GM19351 (cell line): ENCODE results near the gene NCOA1.
"Not testable (repeated sequence)": the region's sequence is repeated elsewhere in the genome, so short reads cannot be mapped to it uniquely, and the experiment has no call there.

Experiments used
- ATAC-seq: cut with Tn5 transposase; IDR thresholded peaks from one replicate; pipeline ENCODE4 v1.9.1; 2021; ENCODE audit warnings: mild to moderate bottlenecking, moderate library complexity; ENCODE audit not compliant: unreplicated experiment

NCOA1 gene

GRCh38 chr2:24505534-24506275, 14.7 kb downstream of the NCOA1 start:
- ATAC-seq = no peak

GRCh38 chr2:24507549-24507948, 16.5 kb downstream of the NCOA1 start:
- no peak for ATAC-seq

GRCh38 chr2:24508878-24509277, 17.8 kb downstream of the NCOA1 start:
- peak; percentile 4 for ATAC-seq

GRCh38 chr2:24509425-24509824, 18.4 kb downstream of the NCOA1 start:
- peak; percentile 87 for ATAC-seq

GRCh38 chr2:24509840-24510239, 18.8 kb downstream of the NCOA1 start:
- peak; percentile 60 for ATAC-seq

- no peak for ATAC-seq
Measured at GRCh38 chr2:24510771-24511170, 19.7 kb downstream of the NCOA1 start.

GRCh38 chr2:24511198-24511597, 20.1 kb downstream of the NCOA1 start:
- no peak for ATAC-seq

GRCh38 chr2:24511894-24512293, 20.8 kb downstream of the NCOA1 start:
- ATAC-seq = no peak

GRCh38 chr2:24512404-24512803, 21.4 kb downstream of the NCOA1 start:
- ATAC-seq = no peak

- no peak for ATAC-seq
Measured at GRCh38 chr2:24512831-24513230, 21.8 kb downstream of the NCOA1 start.

- no peak for ATAC-seq
Measured at GRCh38 chr2:24513281-24514071, 22.4 kb downstream of the NCOA1 start.

- no peak for ATAC-seq
Measured at GRCh38 chr2:24514820-24515219, 23.8 kb downstream of the NCOA1 start.

- ATAC-seq = no peak
Measured at GRCh38 chr2:24515335-24515734, 24.3 kb downstream of the NCOA1 start.

GRCh38 chr2:24515831-24516230, 24.8 kb downstream of the NCOA1 start:
- no peak for ATAC-seq

- no peak for ATAC-seq
Measured at GRCh38 chr2:24517247-24517646, 26.2 kb downstream of the NCOA1 start.

GRCh38 chr2:24520175-24520574, 29.1 kb downstream of the NCOA1 start:
- no peak for ATAC-seq

- no peak for ATAC-seq
Measured at GRCh38 chr2:24521162-24521857, 30.3 kb downstream of the NCOA1 start.

- no peak for ATAC-seq
Measured at GRCh38 chr2:24521975-24522639, 31.1 kb downstream of the NCOA1 start.

- ATAC-seq = no peak
Measured at GRCh38 chr2:24527536-24527935, 36.5 kb downstream of the NCOA1 start.

GRCh38 chr2:24530796-24531195, 39.7 kb downstream of the NCOA1 start:
- ATAC-seq = no peak

GRCh38 chr2:24531610-24532009, 40.6 kb downstream of the NCOA1 start:
- not testable (repeated sequence) for ATAC-seq
